Activated CD4-positive, CD25-positive, alpha-beta regulatory T cell treated with anti-CD3 and anti-CD28 coated beads, Interleukin-2, amount 50 U/mL, for 72 hours (primary cell): Measurements from ENCODE around the gene SYS1.
A peak's percentile ranks its signal among the peaks of the same experiment; 100 is the strongest.

Experiments
- DNase-seq: peaks from one replicate; pipeline ENCODE4 v3.0.0; 2021

SYS1 gene

GRCh38 chr20:45392733-45393132 lies 29.8 kb downstream of the SYS1 start:
- DNase-seq, result no peak

- no peak for DNase-seq
Observed at GRCh38 chr20:45394221-45395113, 31.5 kb downstream of the SYS1 start.

- no peak for DNase-seq
Observed at GRCh38 chr20:45395114-45395415, 32.1 kb downstream of the SYS1 start.

- DNase-seq, result no peak
Observed at GRCh38 chr20:45399018-45399417, 36.1 kb downstream of the SYS1 start.

GRCh38 chr20:45400346-45401031 lies 37.5 kb downstream of the SYS1 start:
- no peak for DNase-seq

GRCh38 chr20:45402946-45403345 lies 40.0 kb downstream of the SYS1 start:
- no peak for DNase-seq

- no peak for DNase-seq
Observed at GRCh38 chr20:45404438-45404837, 41.5 kb downstream of the SYS1 start.

GRCh38 chr20:45405571-45406259 lies 42.8 kb downstream of the SYS1 start:
- DNase-seq, result no peak

- peak; percentile 52 for DNase-seq
Observed at GRCh38 chr20:45406260-45407066, 43.5 kb downstream of the SYS1 start.

- DNase-seq, result no peak
Observed at GRCh38 chr20:45407067-45407745, 44.2 kb downstream of the SYS1 start.

- DNase-seq, result no peak
Observed at GRCh38 chr20:45407783-45408645, 45.1 kb downstream of the SYS1 start, which contains the start of gene DBNDD2. Gene DBNDD2 (plus strand): TSS chr20:45408289. CDS start chr20:45408468, 179 bp downstream.

GRCh38 chr20:45408646-45409213 lies 45.8 kb downstream of the SYS1 start:
- DNase-seq, result no peak

GRCh38 chr20:45409521-45410272 lies 46.7 kb downstream of the SYS1 start:
- DNase-seq, result no peak

- DNase-seq, result no peak
Observed at GRCh38 chr20:45410887-45411286, 47.9 kb downstream of the SYS1 start.

- no peak for DNase-seq
Observed at GRCh38 chr20:45412653-45413052, 49.7 kb downstream of the SYS1 start.

- no peak for DNase-seq
Observed at GRCh38 chr20:45413479-45413878, 50.5 kb downstream of the SYS1 start.

- peak; percentile 82 for DNase-seq
Observed at GRCh38 chr20:45415822-45416637, 53.1 kb downstream of the SYS1 start, which contains the start of gene PIGT. Gene PIGT (plus strand): TSS chr20:45416141. CDS start chr20:45416157, 16 bp downstream.

GRCh38 chr20:45416917-45417316 lies 54.0 kb downstream of the SYS1 start:
- no peak for DNase-seq
